GM04503 (cell line): ENCODE data around the gene SMTNL1.

Source experiments
- DNase-seq: peaks from one replicate; pipeline ENCODE4 v3.0.0-alpha.2; 2012; ENCODE audit warnings: low read depth

Gene SMTNL1, protein sequence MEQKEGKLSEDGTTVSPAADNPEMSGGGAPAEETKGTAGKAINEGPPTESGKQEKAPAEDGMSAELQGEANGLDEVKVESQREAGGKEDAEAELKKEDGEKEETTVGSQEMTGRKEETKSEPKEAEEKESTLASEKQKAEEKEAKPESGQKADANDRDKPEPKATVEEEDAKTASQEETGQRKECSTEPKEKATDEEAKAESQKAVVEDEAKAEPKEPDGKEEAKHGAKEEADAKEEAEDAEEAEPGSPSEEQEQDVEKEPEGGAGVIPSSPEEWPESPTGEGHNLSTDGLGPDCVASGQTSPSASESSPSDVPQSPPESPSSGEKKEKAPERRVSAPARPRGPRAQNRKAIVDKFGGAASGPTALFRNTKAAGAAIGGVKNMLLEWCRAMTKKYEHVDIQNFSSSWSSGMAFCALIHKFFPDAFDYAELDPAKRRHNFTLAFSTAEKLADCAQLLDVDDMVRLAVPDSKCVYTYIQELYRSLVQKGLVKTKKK

GRCh38 chr11:57536947-57537619 is at the start of gene SMTNL1:
Gene SMTNL1 (plus strand): TSS chr11:57537595. CDS start chr11:57542643, 5,048 bp downstream.
- no peak for DNase-seq

DNA sequence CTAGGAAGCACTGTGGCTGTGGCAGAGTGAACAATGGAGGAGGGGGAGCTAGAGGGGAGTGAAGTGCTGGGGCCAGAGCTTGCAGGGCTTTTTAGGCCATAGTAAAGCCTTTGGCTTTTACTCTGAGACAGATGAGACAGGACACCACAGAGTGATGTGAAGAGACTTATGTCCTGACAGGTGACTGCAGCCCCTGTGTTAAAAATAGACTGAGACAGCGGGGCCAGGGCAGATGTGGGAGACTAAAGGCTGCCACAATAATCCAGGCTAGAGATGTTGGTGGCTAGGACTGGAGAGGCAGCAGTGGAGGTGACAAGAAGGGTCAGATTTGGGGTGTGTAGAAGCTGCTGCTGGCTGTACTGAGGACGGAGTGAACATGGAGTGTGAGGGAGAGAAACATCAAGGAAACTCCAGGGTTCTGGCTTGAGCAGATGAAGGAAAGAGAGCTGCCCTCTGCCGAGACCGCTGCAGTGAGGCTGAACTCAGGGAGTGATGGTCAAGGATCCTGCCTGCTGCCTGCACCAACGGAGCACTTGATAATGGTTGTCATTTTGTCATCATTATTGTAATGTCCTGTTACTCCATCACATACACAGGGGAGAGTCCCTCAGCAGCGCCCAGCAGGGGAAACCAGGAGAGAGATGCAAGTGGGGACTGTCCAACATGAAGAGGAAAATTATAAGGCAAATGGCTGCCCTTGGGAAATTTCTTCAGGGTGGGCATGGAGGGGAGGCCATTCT is 49.3 kb upstream of the SMTNL1 start:
- no peak for DNase-seq

GRCh38 chr11:57490456-57491248 is 46.7 kb upstream of the SMTNL1 start:
- no peak for DNase-seq

- no peak for DNase-seq
Measured at GRCh38 chr11:57491371-57492061, 45.9 kb upstream of the SMTNL1 start.

GRCh38 chr11:57493507-57494503 is 43.6 kb upstream of the SMTNL1 start:
- no peak for DNase-seq

- no peak for DNase-seq
Measured at GRCh38 chr11:57496109-57496820, 41.1 kb upstream of the SMTNL1 start.

GRCh38 chr11:57497303-57498247 is 39.8 kb upstream of the SMTNL1 start:
- no peak for DNase-seq

GRCh38 chr11:57498540-57498939 is 38.9 kb upstream of the SMTNL1 start:
- DNase-seq, result no peak

DNA sequence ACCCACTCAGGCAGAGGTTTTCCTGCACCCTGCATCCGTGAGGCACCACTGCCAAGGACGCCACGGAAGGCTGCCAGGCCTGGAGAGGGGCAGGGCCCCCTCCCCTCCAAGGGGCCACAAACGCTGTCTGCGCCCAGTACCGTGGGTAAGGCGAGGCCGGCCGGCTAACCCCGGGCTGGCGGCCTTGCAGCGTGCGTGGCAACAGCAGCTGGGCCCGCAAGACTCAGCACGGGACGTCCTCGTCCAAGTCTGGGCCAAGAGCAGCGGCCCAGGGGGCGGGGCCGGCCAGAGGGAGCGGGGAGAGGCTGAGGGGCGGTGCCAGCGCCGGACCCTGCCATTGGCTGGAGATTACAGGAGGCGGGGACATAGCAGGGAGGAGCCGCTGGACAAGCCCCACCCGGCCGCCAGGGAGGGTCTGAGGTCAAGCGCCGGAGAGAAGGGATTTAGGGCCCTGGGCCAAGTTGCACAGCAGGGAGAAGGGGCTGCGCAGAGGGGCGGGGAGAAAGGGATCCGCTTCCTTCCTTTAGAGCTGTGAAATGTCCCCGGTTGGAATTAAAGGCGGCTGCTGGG is 37.9 kb upstream of the SMTNL1 start:
- peak; percentile 43 for DNase-seq

DNA sequence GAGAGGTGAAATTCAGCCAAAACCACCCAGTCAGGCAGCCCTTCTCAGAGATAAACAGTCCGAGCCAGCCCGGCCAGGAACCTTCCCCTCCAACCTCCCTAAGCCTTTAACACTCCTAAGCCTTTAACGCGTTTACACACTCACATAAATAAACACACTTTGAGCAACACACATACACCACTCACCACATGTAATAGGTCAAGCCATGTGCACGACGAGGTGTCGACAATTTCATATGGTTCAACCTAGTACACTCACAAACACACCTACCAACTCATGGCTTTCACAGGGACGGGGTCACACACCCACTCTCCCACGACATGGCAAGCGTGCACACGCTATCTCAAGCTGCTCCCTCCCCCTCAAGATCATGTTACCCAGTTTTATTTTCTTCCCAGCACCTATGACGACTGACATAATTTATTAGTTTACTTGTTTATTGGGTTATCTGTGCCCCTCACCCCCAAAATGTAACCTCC is 37.4 kb upstream of the SMTNL1 start:
- DNase-seq, result no peak

- DNase-seq, result no peak
Measured at GRCh38 chr11:57500515-57500914, 36.9 kb upstream of the SMTNL1 start.

DNA sequence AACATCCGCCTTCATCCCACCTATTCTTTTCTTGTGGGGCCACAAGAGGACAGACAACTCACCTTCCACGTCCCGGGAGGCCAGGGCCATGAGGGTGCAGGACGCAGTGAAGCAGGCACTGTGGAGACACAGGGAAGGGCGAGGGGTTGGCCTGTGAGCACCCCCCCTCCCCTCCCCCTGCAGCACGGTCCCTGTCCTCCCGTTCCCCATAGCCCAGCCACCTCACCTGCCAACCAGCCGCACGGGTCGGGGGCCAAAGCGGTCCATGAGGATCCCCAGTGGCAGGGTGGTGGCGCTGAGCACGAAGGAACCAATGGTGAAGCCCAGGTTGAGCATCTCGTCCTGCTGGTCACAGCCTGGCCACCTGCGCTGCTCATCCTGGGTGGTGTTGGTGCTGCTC is 36.5 kb upstream of the SMTNL1 start:
- DNase-seq, result no peak

DNA sequence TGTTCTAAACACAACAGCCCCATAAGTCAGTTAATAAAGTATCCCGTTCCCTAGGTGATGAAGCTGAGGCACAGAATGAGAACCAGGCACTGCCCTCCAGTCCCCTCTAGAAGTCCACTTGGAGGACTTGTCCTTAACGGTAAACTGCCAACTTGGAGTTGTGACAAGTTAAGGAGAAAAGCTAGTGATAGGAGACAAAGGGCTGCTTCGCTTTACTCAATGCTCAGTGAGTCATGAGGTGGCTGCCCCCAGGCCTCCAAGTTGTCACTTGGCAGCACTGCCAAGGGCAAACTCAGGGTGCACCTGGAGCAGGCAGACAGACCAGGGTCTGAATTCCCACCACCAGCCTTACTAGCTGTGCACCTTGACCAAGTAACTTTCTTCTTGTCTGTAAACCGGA is 35.4 kb upstream of the SMTNL1 start:
- DNase-seq, result no peak

- no peak for DNase-seq
Measured at GRCh38 chr11:57502376-57502775, 35.0 kb upstream of the SMTNL1 start.

DNA sequence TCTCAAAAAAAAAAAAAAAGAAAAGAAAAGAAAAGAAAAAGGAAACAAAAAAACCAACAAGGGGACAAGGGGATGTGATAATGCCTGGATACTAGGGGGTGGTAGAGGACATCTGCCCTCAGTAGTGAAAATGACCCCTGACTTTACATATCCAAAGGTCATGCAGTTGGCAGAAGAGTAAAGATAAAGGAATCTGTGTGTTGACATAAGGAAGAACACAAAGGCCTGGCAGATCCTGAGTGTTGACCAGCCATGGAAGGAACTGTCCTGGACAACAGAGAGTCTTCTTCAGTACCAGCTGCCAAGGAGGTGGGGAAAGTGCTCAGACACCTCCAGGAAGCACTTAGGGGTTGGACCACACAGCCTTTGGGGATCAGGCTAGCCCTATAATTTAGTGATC is 34.5 kb upstream of the SMTNL1 start:
- no peak for DNase-seq

DNA sequence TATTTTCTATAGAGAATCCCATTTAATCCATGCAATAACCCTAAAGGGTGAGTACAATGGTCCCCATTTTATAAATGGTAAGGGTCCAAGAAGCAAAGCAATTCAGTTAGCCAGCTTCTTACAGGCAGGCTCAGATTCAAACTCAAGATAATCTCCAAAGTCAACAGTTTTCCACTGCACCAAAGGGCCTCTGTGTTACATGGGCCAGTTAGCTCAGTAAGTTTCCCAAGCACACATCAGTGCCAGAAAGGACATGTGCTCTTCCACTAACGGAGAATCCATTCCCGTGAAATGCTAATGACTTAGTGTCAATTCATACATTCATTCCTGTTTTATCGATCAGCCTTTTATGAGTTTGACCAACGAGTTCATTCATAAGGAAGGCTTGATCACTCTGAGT is 32.9 kb upstream of the SMTNL1 start:
- no peak for DNase-seq

GRCh38 chr11:57506522-57506921 is 30.9 kb upstream of the SMTNL1 start:
- DNase-seq, result no peak
